Hematopoietic multipotent progenitor cell treated with erythropoietin and hydrocortisone succinate and interleukin-3 and kit ligand, for 17 days (in vitro differentiated cells): Measurements from ENCODE around the gene C10orf105.

Experiments
- DNase-seq: peaks from one replicate; pipeline ENCODE4 v3.0.0-alpha.2; 2015; ENCODE audit warnings: low spot score

Gene C10orf105

DNA sequence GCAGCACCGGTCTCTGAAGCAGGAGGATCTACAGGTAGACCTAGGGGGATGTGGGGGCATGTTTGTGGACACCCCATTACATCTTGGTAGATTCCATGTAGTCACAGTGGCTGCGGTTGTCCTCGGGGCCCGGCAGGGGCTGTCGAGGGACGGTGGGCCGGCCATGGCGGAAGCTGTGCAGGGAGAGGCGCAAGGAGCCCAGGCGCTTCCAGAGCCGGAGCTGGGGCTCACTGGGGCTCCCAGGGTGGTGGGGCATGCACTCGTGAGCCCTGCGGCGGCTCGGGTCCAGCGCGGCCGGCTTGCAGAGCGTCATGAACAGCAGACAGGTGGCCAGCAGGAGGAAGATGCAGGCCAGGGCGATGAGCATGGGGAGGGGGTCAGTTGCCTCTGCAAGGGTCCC lies 3.7 kb downstream of the C10orf105 start:
- no peak for DNase-seq

DNA sequence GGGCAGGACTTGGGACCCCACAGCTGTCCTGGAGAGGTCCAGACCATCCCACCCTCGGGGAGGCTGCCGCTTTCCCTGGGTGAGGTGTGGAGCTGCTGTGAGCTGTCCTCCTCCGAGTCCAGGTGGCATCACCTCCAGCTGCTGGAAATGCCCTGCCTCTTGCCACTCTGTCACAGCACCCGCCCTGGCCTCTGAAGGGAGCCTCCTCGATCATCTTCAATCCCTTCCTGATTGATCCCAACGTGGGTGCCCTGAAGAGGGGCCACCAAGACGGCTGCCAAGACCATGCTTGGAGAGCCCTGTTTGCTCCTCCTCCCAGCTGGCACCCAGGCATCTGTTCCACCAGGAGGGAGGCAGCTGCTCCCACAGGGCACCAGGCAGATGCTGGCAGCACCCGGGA lies 4.6 kb downstream of the C10orf105 start:
- DNase-seq, result no peak

DNA sequence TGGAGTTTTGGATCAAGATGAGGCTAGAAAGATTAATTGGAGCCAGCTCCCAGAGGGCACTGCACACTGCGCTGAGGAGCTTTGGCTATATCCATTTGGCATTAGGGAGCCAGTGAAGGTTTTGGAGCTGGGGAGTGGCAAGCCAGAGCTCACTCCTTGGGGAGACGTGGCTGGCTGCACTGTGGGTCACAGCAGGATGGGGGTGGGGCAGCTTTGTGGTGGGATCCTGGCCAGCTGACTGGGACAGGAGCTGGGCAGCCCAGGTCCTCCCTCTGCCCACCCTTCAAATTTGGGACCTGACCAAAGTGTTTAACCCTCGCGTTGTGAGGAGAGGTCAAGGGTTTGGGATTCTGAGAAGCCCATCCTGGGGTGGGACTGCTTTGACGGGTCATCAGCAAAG lies 5.0 kb downstream of the C10orf105 start:
- no peak for DNase-seq

DNA sequence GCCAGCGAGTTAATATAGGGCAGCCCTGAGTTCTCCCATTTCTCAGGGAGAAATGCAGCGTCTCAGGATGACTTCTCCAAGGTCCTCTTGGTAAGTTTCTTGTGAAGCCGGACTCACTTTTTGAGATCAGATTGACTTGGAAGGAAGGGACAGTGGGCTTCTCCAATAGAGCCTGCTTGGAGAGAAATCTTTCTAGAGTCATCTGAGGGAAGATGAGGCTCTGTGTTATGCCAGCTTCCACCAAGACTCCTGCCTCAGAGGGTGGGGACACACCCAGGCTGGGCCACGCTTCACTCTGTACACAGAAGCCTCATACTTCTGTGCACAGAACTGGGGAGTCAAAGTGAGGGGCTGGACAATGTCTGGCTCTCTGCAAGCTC lies 5.6 kb downstream of the C10orf105 start:
- peak; percentile 31 for DNase-seq

DNA sequence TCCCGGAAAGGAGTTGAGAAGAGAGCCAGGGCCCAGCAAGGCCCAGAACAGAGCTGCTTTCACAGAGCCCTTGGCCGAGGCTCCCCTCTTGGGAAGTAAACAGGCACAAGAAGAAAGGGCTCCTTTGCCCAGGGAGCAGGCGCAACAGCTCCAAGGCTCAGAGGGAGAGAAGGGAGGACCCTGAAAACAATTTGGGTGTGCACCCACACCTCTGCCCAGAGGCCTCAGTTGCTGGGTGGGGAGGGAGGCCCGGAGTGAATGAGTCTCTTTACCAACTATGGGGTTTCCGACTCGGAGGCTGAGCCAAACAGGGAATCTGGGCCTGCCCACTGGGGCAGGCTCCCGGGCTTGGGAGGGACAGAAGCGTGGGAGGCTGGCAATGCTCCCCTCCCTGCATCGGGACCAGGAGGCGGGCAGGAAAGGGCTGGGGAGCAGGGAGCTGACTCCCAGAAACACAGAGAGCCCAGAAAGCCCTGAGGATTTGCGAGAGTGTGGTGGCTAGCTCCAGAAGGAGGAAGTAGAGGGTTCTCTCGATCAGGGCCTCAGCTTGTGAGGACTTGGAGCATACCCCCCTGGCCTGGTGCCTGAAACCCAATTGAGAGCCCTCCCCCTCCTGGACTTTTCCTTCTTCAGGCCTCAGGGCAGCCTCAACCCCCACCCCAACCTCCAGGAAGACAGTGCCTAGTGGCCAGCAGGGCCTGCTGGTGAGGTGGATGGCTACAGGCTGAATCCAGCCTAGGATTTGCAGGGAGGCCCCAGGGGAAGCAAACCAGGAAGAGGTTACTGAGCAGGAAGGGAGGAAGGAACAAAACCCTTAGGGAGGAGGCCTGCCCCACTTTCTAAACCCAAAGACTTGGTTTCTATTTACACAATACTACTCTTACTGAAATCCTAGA lies 6.2 kb downstream of the C10orf105 start:
- peak; percentile 15 for DNase-seq

DNA sequence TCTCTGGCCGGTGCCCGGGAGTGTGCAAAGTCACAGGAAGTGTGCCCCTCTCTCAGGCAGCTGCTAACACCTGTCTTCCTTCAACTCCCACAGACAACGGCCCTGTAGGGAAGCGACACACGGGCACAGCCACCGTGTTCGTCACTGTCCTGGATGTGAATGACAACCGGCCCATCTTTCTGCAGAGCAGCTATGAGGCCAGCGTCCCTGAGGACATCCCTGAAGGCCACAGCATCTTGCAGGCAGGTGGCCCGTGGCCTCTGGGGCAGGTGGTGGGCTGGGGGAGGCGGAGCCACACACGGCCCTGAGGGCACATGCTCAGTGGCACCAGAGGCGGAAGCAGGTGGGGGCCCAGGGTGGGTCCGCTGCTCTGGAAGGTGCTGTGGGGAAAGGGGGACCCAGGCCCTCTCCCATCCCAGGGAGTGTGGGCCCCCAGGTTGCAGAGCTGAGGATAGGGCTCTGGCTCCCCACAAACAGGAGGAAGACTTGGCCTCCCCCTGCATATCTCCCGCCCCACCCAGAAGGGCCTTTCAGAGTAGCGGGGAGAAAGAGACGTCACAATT lies 6.9 kb downstream of the C10orf105 start:
- DNase-seq, result no peak

DNA sequence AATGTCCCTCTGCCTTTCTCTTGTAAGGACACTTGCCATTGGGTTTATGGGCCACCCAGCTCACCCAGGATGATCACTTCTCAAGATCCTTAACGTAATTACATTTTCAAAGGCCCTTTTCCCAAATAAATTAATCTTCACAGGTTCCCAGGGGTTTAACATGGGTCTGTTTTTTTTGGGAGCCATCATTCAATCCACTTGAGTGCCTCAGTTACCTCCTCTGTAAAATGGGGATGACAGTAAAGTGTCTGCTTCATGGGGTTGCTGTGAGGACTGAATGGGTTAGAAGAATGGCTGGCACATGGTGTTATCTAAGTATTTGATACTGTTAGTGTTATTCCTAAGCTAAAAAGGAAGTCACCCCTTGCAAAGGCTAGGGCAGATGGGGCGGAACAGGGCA lies 7.4 kb downstream of the C10orf105 start:
- DNase-seq, result no peak

DNA sequence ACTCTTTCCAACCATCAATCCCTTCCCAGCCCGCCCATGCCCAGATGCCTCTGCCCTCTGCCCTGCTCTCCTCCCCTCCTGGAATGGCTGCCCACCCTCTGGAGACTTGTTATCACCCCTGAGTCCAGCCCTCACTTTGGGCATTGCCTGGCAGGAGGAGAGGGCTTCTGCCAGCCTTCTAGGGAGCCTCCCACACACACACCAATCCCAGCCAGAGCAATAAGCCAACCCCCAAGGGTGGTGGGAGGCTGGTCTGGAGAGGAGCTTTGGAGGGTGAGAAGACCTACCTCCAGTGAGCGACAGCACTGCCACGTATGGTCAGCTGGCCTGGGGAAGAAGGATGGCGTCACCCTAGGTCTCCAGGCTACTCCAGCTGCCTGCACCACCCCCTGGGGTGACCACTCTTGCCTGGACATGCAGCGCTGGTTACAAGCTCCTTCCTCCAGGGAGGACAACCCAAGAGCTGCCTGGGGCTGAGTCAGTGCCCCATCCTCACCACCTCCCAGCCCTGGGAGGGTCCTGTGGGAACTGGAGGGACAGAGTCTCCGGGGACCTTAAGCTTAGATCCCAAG lies 8.4 kb downstream of the C10orf105 start:
- DNase-seq, result no peak

DNA sequence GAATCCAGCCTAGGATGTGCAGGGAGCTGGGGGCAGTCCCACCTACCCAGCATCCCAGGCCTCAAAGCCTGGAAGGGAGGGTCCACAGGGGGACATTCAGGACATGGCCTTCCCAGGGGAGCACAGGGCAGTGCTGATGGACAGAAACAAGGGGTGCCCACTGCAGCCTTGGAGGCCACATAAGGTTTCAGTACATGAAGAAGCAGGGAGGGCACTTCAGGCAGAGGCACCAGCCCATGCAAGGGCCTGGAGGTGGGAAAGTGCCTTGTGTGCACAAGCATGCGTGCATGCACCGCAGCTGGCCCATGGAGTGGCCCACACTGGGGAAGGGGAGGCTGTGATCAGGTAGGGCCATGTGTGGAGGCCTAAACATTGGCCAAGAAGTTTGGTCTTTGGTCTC lies 9.1 kb downstream of the C10orf105 start:
- no peak for DNase-seq

DNA sequence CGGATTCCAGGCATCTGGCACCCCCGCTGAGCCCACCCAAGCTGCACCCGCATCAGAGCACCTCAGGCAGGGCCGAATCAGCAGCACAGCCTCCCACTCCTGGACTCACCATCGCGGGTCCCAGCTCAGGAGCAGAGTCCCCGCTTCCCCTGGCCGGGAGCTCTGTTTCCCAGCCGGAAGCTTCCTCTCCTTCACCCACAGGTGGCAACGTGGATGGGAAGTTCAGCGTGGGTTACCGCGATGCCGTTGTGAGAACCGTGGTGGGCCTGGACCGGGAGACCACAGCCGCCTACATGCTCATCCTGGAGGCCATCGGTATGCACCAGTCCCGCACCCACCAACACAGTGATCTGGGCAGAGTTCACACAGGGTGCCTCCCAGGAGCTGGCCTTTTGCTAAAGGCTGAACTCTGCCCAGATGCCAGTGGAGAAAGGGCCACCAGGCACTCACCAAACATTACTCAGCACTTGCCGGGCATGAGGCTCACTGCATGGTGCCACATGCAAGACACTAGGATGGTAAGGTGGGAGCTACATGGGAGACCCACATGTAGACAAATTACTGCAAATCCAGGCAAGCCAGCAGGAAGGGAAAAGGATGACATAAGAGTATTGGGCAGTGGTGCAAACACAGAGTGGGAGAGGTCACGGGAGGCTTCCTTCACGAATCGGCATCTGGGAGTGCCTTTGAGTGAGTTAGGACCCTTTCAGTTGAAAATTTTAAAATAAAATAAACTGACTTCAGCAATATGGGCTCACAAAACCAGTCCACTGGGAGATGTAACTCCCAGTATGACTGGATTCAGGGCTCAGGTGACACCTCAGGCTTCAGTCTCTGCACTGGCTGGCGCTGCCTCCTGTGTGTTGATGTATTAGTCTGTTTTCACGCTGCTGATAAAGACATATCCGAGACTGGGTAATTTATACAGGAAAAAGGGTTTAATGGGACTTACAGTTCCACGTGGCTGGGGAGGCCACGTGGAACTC lies 10.4 kb downstream of the C10orf105 start:
- no peak for DNase-seq

DNA sequence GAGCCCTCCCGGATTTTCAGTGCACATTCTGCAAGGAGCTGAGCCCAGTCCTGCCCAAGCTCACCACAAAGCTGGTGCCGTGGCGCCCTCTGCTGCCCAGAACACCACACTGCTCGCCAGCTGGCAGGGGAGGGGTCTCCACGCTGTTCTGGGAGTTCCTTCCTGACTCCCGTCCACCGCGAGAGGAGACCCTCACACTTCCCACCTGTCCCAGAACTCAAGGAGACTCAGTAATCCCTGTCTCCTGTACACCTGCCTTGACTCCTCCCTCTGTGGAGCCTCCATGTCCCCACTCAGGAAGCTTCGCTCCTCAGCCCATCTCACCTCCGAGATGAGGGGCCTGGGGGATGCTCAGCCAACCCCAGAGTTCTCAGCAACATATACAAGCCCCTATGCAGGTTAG lies 11.3 kb downstream of the C10orf105 start:
- peak; percentile 42 for DNase-seq

DNA sequence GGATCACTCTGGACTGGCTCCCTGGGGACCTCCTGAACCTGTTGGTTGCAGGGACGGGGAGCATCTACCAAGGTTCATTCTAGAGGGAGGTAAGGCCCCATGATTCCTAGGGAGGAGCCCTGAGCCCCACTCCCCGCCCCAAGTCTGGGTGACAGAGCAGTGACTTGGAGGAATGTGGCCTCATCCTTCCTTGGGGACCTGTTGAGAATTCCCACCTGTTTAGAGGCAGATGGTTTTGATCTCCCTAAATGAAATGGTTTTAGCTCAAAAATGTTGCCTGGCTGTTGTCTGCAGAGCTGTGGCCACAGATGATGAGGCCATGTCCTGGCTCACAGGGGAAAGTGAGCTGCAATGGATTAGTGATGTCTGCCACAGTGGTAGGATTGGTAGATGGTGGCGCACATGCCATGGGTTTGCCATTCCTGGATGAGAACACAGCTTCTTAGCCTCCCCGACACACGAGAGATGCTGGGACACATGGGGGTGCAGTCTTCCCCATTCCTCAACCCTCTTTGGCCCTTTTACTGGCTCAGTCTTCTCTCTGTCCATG lies 12.3 kb downstream of the C10orf105 start:
- DNase-seq, result no peak

DNA sequence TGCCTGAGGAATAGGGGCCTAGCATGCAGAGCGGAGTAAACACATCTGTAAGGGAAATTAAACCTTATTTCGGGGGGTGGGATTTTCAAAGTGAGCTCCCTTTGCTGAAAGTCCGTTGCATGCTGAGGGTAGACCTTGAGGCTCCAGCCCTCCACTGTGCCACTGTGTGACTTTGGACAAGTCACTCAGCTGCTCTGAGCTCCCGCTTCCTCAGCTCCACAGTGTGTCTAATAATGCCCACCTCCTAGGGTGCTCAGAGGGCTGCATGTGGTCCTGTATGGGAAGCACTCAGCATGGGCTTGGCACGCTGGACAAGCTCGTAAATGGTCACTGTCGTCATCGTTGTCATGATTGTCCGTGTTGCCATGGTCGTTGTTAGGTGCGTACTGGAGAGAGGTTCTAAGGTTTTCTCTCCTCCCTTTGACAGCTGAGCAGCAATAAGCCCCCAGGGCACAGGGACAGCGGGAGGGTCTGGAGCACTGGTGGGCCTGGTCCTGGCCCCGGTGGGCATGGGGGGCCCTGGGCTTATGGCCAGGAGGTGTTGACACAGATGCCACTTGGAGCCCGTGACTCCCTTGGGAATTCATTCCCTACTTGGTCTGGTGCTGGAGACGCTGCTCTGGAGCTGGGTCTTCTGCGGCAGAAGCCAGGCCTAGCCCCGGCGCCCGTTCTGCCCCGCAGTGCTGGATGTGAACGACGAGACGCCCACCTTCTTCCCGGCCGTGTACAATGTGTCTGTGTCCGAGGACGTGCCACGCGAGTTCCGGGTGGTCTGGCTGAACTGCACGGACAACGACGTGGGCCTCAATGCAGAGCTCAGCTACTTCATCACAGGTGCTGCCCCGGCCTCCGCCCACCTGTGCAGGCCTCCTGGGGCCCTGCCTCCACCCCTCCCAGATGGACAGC lies 13.1 kb downstream of the C10orf105 start:
- DNase-seq, result no peak

DNA sequence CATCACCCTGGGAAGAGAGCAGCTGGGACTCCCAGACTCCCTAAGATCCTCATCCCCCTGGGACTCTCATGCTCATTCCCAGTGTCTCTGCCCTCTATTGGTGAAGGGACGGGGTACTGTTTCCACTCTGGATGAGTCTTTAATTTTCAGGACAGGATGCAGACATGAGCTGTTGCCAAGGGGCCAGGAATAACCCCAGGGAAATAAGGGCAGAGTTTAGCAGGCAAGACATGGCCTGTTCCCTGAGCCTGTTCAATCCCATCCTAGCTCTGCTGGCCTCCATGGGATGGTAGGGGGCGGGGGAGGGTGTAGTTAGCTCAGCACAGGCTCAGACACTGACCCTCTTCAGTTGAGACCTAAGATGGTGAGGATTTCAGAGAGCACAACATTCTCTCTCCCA lies 14.0 kb downstream of the C10orf105 start:
- no peak for DNase-seq

DNA sequence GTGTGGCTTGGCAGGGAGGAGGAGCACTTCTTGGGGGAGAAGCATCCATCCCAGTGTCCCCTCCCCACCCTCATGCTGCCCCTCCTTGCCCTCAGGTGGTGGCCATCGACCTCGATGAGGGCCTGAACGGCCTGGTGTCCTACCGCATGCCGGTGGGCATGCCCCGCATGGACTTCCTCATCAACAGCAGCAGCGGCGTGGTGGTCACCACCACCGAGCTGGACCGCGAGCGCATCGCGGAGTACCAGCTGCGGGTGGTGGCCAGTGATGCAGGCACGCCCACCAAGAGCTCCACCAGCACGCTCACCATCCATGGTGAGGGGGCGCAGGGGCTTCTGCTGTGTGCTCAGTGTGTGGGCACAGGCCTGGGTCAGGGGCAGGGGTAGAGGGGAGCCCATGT lies 14.8 kb downstream of the C10orf105 start:
- DNase-seq, result no peak

DNA sequence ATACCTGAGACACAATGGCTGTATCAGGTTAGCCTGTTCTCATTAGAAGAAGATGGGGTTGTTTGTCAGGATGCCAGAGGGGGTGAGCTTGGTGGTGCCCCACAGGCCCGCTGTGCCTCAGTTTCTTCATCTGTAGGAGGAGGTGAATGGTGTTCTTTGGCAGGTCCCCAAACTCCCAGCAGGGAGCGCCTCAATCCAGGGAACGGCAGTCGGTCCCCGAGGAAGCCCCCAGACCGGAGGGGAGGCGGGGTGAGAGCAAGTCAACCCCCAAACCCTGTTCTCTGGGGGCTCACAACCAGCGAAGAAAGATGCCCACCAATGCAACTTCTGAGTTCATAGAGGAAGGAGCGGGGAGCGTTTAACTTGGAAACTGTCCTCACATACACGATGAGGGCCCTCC lies 16.0 kb downstream of the C10orf105 start:
- no peak for DNase-seq

DNA sequence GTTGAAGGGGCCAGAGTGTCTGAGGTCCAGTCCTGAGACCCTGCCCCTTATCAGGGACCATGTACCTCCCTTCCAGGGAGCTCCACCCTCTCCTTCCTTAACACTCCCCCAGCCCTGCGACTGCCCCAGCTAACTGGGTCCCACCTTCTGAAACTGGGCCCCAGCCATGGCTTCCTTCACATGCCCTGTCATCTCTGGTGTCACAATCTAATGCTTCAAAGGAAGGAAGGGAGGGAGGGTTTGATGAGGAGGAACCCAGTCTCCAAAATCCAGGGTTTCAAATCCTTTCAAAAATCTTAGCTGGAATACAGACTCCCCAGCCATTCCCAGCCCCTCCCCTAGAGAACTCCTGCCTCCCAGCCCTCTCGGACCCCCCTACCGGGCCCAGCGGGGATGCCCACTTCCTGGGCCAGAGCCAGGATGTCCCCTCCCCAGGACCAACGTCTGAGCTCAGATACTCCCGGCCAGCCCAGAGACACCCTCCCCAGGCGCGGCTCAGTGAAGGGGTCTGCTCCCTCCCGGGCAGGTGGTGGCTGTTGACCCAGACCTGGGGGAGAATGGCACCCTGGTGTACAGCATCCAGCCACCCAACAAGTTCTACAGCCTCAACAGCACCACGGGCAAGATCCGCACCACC lies 18.0 kb downstream of the C10orf105 start:
- no peak for DNase-seq

DNA sequence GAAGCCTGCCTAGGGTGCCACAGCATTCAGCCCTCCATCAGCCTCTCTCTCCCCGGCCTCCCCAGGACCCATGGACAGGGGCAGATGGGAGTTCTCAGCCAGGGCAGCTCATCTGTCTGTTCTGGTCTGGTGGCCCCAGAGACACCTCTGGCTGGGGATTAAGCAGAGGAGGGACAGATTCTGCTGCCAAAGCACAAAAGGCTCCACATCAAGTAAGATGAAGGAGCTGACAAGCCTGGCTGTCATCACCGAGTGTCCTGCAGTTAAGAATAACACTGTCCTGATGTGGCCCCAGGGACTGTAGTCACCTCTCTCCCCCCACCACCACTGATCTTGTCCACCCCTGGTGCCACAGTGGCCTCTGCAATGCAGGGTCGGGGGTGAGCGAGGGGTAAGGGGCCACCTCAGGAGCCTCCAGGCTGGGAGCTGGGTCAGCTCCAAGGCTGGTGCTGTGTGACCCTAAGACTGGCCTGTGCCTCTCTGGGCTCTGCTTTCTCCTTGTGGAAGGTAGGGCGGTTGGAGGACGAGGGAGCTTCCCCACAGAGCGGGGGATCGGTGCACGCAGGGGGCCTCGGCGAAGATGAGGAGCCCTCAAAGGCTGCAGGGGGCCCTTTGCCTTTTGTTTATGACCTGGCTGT lies 18.7 kb downstream of the C10orf105 start:
- no peak for DNase-seq

DNA sequence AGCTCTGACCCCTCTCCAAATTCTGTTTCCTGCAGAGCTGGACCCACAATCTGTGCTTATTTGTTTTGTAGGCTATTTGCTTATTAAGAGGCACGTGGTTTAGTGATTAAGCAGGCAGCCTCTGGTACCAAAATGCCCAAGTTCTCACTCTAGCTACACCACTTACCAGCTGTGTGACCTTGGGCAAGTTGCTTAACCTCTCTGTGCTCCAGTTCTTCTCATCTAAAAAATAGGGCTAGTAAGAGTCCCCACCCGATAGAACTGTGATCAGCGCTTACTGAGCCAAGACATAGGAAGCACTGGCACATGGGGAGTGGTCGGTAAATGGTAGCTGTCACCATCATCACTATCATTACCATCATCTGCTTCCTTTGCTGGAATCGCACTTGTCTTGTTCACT lies 20.8 kb downstream of the C10orf105 start:
- no peak for DNase-seq
